Psoas muscle (tissue), 8 donors: Measurements from ENCODE around the gene CC2D2B. TPM values are rescaled to one million over a fixed set of nuclear protein-coding genes. Genes with fewer than 3 reads are reported as not detected.
"Not testable (repeated sequence)": the region's sequence is repeated elsewhere in the genome, so short reads cannot be mapped to it uniquely, and the experiment has no call there.

Experiments
- ATAC-seq, 4 donors: fragments of 200-7000 bp; cut with Tn5 transposase; one replicate each; pipeline ENCODE4 v1.9.1; 2020; ENCODE audit warnings: moderate library complexity in 3 of 4, mild to moderate bottlenecking in 2 of 4
- DNase-seq, 2 donors: peaks; one replicate each; pipeline ENCODE4 v3.0.0-alpha.2; 2020
- H3K27ac ChIP-seq: fragments of 200-600 bp; one replicate; pipeline ENCODE4 v1.8.0; 2022
- H3K27me3 ChIP-seq, 3 donors: fragments of 200-600 bp in 1 of 3; one replicate each; pipeline versions ENCODE4 v1.6.1 to v1.8.0; 2013 to 2022; ENCODE audit warnings: low read length in 2 of 3, mild to moderate bottlenecking in 2 of 3, moderate library complexity in 1 of 3; ENCODE audit not compliant: insufficient read depth in 3 of 3
- H3K36me3 ChIP-seq, 2 donors: fragments of 200-600 bp in 1 of 2; one replicate each; pipeline versions ENCODE4 v1.6.1 to v1.8.0; 2013 to 2022; ENCODE audit warnings: low read depth in 1 of 2, mild to moderate bottlenecking in 1 of 2, moderate library complexity in 1 of 2; ENCODE audit not compliant: insufficient read depth in 1 of 2
- H3K4me1 ChIP-seq: fragments of 200-600 bp; one replicate; pipeline ENCODE4 v1.8.0; 2022
- H3K4me3 ChIP-seq: fragments of 200-600 bp; one replicate; pipeline ENCODE4 v1.8.0; 2022; ENCODE audit warnings: mild to moderate bottlenecking
- H3K9me3 ChIP-seq: fragments of 200-600 bp; one replicate; pipeline ENCODE4 v1.8.0; 2022
- CTCF ChIP-seq: fragments of 200-600 bp; IDR thresholded peaks from one replicate; pipeline ENCODE4 v1.8.0; 2022; ENCODE audit warnings: antibody characterized with exemption
- WGBS, 3 donors: extraction: QIAGEN DNeasy Blood & Tissue Kit; methylation state at CpG; one replicate each; pipeline versions ENCODE4 v1.1.6 to v1.1.7; 2013; 5-methylcytosine and 5-hydroxymethylcytosine counted together
- intact Hi-C, 2 donors: fragments of 100-400 bp; cut with DNase I; formaldehyde crosslinking; loops; one replicate each; pipeline versions ENCODE4 v1.11.0 to v1.14.2; 2022
- polyA plus RNA-seq, 3 donors: library from polyadenylated mRNA; stranded (reverse); fragments of 200-250 nt; gene quantifications; one replicate each; pipeline ENCODE4 v1.2.3, GENCODE V29; 2013
- total RNA-seq, 4 donors: library from RNA; stranded (reverse); fragmentation: NEBNext Ultra II Directional in 2 of 4; extraction: Animal tissue kit (Norgen Biotek cat#: 25700) in 2 of 4; gene quantifications; one replicate each; pipeline versions ENCODE4 v1.2.1 to v1.2.4, GENCODE V29; 2021 to 2023
- donor health status: healthy with polysubstance abuse.
- donor health status: DM: no; HTN: no; CAD: no; lungs with moderate emphysema.
- donor health status: Bipolar disorder and iron deficiency.
- donor health status: healthy.
- donor health status: DM: yes; HTN: yes; CAD: no.
- donor health status: DM: no; HTN: no; CAD: no.
- donor health status: DM: no; HTN: no; CAD: no.
- donor health status: DM: yes; HTN: yes; CAD: no.

CC2D2B gene
- total and polyA plus RNA-seq, 7 donors = 0.07 to 0.32 (median 0.18) TPM

- intact Hi-C loops = no loop called here
- H3K36me3 ChIP-seq = no peaks in the 10 kb centered on the region
- no peak overlapping the region for H3K4me3 ChIP-seq
- H3K9me3 ChIP-seq = no peaks in the 10 kb centered on the region
- TF ChIP-seq CTCF = no peak
- DNase-seq (no peak), ATAC-seq (no peak)
- WGBS, 3 donors = 65 to 88% (median 82%) methylated on average over 3 of the region's 3 CpGs
- H3K27ac ChIP-seq = no peak overlapping the region
- no peaks in the 10 kb centered on the region for H3K27me3 ChIP-seq
- H3K4me1 ChIP-seq = no peaks in the 10 kb centered on the region
These were observed 80.9 kb downstream of the CC2D2B start for GRCh38 chr10:95988702-95989101.

- WGBS, 3 donors = 86 to 90% (median 88%) methylated on average over 11 of the region's 11 CpGs
- H3K27me3 ChIP-seq, DNase-seq, intact Hi-C loops, H3K27ac ChIP-seq, H3K4me1 ChIP-seq, ATAC-seq, H3K4me3 ChIP-seq, H3K9me3 ChIP-seq, H3K36me3 ChIP-seq: not testable (repeated sequence)
These were observed 86.6 kb downstream of the CC2D2B start for GRCh38 chr10:95994376-95994775.

- intact Hi-C loops = no loop called here
These were observed 90.5 kb downstream of the CC2D2B start for GRCh38 chr10:95998255-95998784.

GRCh38 chr10:96013956-96014355 lies 106.2 kb downstream of the CC2D2B start:
- ATAC-seq (no peak), DNase-seq (no peak)
- Histone ChIP-seq H3K36me3 (no peaks in the 10 kb centered on the region), H3K4me3 (no peak overlapping the region), H3K9me3 (no peaks in the 10 kb centered on the region), H3K4me1 (no peaks in the 10 kb centered on the region), H3K27ac (no peak overlapping the region), H3K27me3 (no peaks in the 10 kb centered on the region)
- no peak for TF ChIP-seq CTCF
- WGBS, 3 donors = 77 to 88% (median 84%) methylated on average over 2 of the region's 2 CpGs
- intact Hi-C loops = loop anchor here in 1 of 2 donors (10.0 kb wide), 1 partner anchor 1031 kb away; no protein-coding TSS in a partner anchor

More at GRCh38 chr10:95998255-95998784, 90.5 kb downstream of the CC2D2B start:
- no peaks in the 10 kb centered on the region for H3K4me1 ChIP-seq
- ATAC-seq (no peak), DNase-seq (no peak)
- H3K27ac ChIP-seq = no peak overlapping the region
- H3K27me3 ChIP-seq = no peaks in the 10 kb centered on the region
- H3K9me3 ChIP-seq = no peaks in the 10 kb centered on the region
- WGBS, 3 donors = 78 to 92% (median 83%) methylated on average over 1 of the region's 1 CpG
- no peak for TF ChIP-seq CTCF
- H3K4me3 ChIP-seq = no peak overlapping the region
- no peaks in the 10 kb centered on the region for H3K36me3 ChIP-seq

- TF ChIP-seq CTCF = no peak
- no peaks in the 10 kb centered on the region for H3K27me3 ChIP-seq
- intact Hi-C loops = loop anchor here (5.0 to 10.0 kb wide), 5 partner anchors 113 to 1030 kb away; no protein-coding TSS in a partner anchor
- no peaks in the 10 kb centered on the region for H3K9me3 ChIP-seq
- 95 to 99% (median 98%) methylated on average over 2 of the region's 2 CpGs for WGBS, 3 donors
- ATAC-seq (no peak), DNase-seq (no peak)
- H3K4me3 ChIP-seq = no peak overlapping the region
- H3K27ac ChIP-seq = no peak overlapping the region
- no peaks in the 10 kb centered on the region for H3K36me3 ChIP-seq
- no peaks in the 10 kb centered on the region for H3K4me1 ChIP-seq
These were observed 106.8 kb downstream of the CC2D2B start for GRCh38 chr10:96014473-96015102.
